ENCODE measurements around the gene MED13L.
"Not testable (repeated sequence)": the region's sequence is repeated elsewhere in the genome, so short reads cannot be mapped to it uniquely, and the experiment has no call there.

The MED13L gene

DNA sequence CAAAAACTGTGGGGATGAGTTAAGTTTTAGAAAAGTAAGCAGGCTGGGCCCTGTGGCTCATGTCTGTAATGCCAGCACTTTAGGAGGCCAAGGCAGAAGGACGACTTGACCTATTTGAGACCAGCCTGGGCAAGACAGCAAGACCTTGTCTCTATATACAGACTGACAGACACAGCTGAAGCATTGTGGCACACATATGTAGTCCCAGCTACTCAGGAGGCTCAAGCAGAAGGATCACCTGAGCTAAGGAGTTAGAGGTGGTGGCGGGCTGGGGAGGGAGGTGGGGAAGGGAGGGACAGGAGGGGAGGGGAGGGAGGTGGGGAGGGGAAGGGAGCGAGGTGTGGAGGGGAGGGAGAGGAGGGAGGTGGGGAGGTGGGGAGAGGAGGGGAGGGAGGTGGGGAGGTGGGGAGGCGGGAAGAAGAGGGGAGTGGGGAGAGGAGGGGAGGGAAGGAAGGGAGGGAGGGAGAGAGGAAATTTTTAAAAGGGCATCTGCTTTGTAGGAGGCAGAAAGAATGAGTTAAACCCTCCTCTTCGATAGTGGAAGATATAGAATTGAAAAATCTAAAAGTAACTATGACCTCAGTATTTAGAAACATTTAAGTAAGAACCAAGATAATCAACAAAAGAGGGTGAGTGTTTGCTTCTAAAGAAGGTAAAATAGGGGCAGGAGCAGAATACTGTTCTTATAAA, 30.9 kb downstream of the MED13L start:
- DNase-seq (ENCODE audit: low spot score), result no peak

DNA sequence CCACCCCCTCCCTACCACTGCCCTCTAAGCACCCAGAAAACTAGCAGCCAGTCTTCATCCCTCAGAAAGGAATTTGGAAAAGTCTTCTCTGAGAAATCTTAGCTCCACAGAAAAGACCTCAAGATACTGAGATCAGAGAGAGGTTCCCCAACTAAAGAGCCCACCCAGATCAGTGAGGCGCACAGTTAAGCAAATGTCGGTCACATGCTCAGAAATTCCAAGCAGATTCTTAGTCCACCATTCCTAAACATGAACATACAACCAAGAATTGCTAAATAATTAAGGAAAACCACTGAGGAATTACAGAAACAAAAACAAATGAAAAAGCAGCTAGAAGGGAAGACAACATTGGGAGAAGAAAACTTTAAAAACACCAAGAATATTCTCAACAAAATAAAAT, 32.3 kb downstream of the MED13L start:
- no peak for DNase-seq (ENCODE audit: low spot score)

DNA sequence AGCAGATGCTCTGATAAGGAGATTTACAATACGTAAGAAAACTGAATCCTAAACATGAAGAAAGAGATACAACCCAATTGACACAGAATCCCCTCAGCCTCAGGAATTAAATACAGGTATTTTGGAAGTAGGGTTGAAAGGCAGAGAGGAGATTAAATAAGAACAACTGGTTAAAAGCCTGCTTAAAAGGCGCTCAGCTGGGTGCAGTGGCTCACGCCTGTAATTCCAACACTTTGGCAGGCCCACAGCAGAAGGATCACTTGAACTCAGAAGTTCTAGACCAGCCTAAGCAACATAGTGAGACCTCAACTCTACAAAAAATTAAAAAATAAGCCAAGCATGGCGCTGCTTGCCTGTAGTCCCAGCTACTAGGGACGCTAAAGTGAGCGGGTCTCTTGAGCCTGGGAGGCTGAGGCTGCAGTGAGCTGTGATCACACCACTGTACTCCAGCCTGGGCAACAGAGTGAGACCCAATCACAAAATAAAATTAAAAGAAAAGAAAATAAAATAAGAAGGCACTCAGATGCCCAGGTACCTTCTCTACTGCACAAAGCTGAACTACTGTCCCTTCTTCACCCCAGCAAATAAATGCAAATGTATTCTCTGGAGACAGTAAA, 32.9 kb downstream of the MED13L start:
- DNase-seq (ENCODE audit: low spot score), result no peak

DNA sequence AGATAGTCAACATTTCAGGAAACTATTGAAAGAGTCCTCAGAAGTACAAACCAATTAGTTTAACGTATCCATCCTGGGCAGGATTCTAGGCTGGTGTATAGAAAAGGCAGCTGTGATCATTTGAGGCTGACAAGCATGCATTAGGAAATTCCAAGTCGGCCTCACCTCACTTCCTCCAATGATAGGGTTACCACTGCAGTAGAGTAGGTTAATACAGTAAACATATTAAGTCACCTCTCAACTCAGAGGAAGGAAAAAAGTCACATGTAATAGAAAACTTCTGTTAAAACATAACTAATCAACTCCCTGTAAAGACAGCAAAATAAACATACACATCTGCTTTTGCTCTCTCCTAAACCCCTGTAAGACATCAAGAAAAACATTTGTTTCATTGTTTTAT, 33.5 kb downstream of the MED13L start:
- DNase-seq (ENCODE audit: low spot score), result no peak

DNA sequence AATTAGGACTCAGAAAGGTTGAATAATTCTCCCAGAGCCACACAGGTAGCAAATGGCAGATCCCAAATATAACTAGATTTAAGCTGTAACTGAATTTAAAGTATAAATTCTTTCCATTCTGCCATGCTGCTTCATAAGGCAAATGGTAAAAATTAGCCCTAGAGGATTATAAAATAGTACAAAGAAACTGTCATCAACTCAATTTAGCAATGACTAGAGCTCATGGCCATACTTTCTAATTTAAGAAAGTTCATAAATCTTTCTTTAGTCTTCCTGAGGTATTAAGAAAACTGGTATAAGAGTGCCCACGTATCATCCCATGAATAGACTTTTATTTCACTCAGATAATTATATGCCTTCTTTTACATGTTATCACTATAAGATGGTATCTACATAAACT, 34.8 kb downstream of the MED13L start:
- DNase-seq (ENCODE audit: low spot score), result no peak

DNA sequence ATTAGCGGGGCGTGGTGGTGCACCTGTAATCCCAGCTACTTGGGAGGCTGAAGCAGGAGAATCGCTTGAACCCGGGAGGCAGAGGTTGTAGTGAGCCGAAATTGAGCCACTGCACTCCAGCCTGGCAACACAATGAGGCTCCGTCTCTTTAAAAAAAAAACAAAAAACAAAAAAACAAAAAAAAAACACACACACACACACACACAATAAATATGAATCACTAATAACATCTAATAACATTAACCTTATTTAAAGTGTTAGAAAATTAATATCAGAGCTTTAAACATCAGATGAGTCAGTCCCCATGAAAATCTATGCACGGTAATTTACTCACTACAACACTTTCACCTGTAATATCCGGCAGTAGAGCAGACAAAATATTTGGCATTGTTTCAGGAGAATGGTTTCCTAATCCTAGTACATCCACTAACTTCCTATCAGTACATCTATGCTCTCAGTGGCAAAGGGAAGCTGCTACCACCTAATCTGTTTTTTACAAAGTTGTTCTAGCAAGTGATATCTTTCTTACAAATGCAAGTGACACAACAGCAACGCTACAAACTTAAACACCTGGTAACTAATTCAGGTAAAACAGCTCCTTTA, 36.2 kb downstream of the MED13L start:
- DNase-seq (ENCODE audit: low spot score), result no peak

DNA sequence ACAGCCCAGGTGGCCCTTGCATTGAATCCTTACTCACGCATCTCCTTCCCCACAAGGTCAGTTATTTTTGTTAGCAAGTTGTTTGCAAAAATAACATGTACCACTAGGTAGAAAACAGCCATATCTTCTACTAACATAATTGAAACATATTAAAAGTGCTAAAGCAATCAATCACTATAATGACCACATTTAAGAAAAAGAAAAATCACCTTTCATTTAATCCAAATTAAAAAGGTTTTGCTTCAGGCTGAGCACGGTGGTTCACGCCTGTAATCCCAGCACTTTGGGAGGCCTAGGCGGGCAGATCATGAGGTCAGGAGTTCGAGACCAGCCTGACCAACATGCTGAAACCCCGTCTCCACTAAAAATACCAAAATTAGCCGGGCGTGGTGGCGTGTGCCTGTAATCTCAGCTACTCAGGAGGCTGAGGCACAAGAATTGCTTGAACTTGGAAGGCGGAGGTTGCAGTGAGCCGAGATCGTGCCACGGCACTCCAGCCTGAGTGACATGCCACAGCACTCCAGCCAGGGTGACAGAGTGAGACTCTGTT, 38.8 kb downstream of the MED13L start:
- not testable (repeated sequence) for DNase-seq (ENCODE audit: low spot score)

DNA sequence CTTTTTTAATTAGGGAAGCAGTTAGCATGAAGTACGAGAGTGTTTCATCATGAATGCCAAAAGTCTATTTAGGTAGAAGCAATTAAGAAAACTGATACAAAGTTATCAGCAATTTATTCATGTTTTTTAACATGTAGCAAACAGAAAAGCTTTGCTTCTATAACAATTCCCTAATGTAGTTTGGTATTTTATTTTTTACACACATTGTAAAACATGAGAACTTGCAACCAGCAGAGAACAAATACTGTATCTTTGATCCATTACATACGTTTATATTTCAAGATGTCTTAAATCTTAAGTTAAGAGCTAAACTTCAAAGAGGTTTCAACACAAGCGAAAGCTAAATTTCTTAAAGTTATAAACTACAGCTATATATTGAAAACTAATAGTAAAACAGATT, 39.3 kb downstream of the MED13L start:
- no peak for DNase-seq (ENCODE audit: low spot score)

DNA sequence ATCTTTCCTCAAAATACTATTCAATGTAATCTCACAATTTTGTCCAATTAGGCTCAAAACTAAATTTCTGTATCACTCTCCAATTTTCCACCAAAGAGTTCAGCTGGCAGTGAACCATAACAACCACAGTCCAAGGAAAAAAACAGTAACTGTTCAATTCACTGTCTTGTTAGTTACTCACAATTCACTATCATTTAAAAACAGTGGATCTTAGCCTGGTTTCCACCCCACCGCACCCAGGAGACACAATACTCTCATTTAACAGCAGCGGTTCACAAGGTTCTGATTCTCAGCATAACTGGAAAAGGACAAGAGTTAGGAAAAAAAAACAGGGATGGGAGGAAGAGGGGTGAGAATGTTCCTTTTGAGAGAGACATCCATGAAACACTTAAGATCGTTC, 40.5 kb downstream of the MED13L start:
- no peak for DNase-seq (ENCODE audit: low spot score)

DNA sequence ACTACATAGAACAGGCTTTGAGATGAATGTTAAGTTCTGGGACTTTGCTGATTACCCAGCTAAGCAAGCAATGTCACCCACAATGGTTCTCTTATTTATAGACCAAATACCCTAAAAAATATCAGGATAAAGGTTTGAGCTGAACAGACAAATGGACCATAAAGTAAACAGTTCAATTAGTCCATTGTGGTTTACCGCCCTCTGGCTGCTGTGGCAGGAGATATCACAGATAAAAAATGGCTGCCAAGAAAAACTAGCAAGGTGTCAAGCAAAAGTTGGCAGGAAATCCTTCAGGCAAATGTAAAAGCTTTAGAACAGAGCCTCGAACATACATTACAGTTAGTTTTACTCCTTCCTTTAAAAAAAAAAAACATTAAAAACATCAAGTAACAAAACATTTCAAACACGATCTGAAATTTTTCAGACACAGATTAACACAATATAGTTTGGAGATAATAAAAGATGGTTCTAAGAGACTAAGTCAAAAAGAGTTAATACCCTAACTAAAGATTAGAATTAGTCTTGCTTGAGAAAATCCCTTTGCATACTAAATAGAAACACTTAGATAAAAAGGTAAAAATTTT, 41.3 kb downstream of the MED13L start:
- DNase-seq (ENCODE audit: low spot score), result no peak

DNA sequence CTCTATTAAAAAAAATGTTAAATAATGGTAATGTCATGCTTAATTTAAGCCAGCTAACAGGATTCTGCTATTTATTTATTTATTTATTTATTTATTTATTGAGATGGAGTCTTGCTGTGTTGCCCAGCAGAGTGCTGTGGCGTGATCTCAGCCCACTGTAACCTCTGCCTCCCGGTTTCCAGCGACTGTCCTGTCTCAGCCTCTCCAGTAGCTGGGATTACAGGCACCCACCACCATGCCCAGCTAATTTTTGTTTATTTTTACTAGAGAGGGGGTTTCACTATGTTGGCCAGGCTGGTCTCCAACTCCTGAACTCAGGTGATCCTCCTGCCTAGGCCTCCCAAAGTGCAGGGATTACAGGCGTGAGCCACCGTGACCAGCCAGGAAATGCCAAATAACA, 43.3 kb downstream of the MED13L start:
- DNase-seq (ENCODE audit: low spot score), result not testable (repeated sequence)

DNA sequence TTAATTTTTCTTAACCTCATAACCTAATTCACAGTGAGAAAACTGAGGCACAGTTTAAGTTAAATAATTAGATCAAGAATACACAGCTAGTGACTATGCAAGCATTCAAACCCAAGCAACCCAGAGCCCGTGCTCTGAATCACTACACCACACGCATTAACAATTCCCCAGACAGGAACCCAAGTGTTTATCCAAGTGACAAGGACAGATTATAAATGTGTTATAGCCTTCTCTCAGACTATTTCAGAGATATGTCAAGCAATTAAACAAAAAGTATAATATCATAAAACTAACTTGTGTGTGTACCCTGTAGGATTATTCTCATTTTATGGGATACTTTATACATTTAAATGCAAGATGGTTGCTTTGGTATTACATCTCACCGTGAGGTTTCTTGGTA, 43.8 kb downstream of the MED13L start:
- DNase-seq (ENCODE audit: low spot score), result no peak

DNA sequence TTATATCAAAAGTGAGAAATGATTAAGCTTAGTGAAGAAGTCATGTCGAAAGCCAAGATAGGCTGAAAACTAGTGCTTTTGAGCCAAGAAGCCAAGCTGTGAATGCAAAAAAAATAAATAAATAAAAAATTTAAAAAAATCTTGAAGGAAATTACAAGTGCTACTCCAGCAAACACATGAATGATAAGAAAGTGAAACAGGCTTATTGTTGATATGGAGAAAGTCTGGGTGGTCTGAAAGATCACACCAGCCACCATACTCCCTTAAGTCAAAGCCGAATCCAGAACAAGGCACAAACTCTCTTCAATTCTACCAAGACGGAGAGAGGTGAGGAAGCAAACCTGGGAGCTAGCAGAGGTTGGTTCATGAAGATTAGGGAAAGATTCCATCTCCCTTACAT, 49.7 kb downstream of the MED13L start:
- DNase-seq (ENCODE audit: low spot score), result no peak

DNA sequence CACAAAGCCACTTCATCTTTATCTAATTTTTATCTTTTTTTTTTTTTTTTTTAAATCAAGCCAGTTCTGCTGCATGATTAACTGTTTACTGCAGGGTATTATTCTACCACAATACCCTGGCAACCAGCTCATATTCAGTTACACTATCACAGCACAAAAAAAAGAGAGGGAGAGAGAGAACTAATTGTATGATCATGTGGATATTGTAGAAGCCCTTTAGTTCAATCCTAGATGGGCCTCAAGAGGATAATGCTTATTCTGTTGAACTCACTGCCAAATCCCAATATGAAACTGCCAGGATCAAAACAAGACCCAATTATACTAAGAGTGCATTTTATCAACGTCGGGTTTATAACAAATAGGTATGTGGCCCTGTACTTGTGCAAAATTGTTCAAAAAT, 51.5 kb downstream of the MED13L start:
- DNase-seq (ENCODE audit: low spot score), result no peak

DNA sequence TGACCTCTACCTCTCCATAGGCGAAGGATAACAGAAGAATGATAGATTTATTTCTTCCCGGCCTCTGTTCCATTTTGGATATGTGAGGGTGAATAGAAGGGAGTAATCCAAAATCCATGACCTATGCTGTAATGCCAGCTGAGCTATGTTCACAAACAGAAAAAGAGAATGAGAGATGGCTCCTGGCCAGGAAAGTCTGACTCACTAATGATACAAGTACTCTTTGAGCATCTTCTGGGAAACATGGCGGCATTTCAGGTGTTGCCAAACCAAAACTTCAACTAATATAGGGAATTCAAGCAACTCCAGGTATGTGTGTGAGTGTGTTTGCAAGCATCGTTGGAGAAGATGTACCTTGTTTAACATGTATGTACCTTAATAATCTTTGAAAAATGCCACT, 55.1 kb downstream of the MED13L start:
- DNase-seq (ENCODE audit: low spot score), result no peak

DNA sequence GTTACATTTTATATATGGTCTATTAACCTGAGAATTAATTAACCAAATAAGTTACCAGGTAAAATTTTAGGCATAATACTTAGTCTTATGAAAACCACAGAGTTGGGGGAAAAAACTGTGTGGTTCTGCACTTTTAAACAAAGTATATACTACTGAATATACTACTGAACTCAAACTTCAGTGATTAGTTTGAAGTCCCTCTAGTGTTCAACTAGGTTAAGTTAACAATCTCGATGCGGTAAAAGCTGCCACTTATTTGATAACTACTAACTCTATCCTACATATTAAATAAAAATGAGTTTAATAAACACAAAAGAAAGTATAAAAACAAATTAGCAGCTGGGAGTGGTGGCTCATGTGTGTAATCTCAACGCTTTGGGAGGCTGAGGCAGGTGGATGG, 56.7 kb downstream of the MED13L start:
- no peak for DNase-seq (ENCODE audit: low spot score)

DNA sequence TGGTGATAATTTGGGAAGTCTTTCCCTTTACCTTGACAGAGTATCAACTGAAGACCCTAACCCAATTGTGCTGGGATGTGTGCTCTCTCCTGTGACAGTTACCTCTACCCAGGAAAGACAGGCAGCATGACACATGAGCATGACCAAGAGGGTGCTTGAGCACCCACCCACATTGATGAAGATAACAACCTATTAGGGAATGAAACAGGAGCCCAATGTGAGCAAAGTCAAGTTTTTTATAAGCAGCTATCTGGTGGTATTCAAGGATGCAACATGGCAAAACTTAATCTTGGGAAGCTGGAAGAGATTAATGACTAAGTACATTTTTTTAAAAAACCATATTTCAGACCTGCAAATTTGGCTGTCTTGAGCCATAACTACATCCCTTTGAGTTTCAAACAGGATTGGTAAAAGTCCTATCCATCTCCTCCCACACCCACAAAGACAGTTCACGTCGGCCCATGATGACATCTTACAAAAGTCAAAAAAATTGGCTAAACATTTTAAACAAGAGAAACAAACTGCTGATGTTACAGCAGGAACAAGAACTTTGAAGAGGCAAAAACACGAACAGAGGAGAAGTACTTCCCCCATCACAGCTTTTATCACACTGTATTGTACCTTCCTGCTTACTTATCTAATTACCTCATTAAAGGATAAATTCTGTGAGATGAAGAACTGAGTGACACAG, 60.3 kb downstream of the MED13L start:
- no peak for DNase-seq (ENCODE audit: low spot score)

DNA sequence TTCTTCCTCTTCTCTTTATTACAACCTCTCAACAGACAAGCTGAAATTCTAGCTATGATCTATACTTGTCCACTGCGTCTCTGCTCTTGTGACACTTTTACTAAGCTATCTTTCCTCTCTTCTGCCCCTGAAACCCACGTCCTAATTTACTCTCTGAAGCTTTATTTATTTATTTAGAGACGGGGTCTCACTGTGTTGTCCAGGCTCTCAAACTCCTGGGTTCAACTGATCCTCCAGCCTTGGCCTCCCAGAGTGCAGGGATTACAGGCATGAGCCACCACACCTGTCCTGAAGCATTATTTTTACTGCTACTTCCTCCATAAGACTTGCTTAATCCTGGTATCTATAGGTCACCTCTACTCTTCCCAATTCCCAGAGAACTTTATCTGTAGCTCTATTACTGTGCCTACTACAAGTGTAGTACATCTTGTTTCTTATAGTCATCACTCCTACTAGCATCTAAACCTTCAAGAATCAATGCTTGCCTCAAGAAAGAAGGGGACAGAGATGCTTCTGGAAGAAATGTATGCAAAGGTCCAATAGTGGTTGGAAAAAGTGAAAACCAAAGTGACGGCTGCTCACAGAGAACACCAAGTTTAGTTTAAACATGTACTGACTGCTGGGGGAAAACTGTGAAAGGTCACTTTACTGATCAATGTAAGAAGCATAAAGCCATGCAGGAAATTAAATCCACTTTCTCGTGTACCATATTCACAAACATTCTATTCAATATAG, 61.3 kb downstream of the MED13L start:
- no peak for DNase-seq (ENCODE audit: low spot score)

DNA sequence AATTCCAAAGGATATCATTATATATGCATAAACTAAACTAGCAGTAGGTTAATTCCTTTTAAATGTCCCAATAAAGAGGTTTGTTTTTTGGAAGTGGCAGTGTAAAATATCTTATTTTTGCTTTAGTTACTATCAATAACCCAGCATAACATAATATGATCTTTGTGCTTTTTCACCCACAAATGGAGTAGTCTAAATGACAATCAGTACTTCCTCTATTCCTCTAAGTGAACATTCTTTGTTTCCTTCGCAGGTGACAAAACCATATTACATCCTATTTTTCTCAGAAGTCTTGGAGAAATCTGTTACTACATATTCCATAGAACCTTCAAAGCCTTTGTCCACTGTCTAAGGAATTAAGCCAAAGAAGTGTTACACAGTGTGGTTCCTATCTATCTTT, 62.5 kb downstream of the MED13L start:
- no peak for DNase-seq (ENCODE audit: low spot score)

DNA sequence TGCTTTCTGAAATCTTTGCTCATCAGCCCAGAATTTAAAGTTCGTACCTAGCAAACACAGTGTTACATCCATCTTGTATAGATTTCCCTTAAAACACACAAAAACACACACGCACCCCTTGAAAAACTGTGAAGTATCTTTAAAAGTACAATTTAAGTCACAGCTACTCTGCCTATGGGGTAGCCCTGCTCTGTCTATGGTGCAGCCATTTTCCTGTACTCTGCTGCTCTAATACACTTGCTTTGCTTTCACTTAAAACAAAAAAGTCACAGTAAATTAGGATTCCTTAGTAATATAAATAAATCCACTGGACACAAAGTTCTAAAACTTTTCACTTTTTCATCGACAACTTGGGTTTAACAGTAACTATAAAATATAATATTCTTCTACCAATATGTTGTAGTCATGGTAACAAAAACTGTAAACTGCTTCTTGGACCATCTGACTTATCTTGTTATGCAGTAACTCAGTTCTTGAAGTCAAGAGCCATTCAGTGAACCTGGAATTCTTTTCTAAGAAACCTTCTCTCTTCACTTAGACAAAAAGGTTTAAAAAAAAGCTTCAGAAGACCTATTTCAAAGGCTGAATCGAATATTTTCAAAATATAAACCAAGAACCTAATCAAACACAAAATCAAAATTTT, 63.5 kb downstream of the MED13L start:
- DNase-seq (ENCODE audit: low spot score), result no peak

DNA sequence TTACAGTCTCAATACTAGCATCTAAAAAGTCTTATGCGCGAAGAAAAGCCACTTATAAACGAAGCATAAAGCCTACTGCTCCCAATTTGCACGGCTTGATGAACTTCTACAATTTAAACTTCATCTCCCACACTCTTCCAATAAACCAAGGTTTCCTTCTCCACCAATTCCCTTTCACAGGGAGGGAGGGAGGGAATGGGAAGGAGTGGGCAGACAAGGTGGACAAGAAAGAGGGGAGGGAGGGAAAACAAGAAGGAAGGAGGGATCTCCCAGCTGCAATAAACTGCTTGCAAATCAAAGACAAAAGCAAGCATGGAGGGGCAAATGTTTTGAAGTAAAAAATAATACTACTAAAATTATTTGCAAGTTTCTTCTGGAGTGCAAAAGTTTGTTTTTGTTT, 64.5 kb downstream of the MED13L start:
- DNase-seq (ENCODE audit: low spot score), result no peak
